Measurements from ENCODE around the gene YKT6.
"Not testable (repeated sequence)": the region's sequence is repeated elsewhere in the genome, so short reads cannot be mapped to it uniquely, and the experiment has no call there.

Gene YKT6

DNA sequence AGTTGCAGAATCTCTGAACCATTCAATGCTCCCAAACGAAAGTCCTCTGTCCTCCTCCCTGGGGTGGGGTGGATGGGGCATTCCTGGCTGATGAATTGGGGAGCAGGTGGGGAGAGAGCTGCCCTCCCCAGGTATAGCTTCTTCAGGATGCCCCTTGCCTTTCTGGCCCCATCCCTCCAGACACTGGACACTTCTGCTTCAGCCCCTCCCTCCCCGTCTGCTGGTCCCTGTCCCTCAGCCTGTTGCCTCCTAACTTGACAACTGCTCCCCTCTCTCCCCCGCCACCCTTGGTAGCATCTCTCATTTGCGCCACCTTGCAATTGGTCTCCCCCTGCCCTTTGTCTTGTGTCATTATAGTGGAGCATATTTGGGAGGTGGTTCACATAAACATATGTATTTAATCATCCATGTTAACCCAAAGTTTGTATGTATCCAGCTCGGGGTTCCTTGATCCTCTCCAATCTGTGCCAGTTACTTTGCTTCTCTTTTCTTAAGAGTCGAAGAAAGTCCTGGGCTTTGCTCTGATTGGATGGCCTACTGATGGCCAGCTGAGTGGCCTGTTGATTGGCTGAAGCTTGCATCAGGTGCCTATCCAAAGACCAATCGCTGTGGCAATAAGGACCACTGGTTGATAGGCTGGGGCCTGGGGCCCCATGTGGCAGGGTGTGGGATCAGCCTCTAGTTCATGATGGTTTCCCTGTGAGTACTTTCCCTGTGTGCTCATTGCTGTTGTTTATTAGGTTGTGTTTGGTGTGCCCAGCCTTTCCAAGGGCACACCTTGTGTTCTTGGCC, 7.6 kb upstream of the YKT6 start:
- no peak for DNase-seq (ENCODE audit: low spot score)

- peak; percentile 14 for DNase-seq (ENCODE audit: low spot score)
Measured at GRCh38 chr7:44194069-44194468, 6.7 kb upstream of the YKT6 start.

DNA sequence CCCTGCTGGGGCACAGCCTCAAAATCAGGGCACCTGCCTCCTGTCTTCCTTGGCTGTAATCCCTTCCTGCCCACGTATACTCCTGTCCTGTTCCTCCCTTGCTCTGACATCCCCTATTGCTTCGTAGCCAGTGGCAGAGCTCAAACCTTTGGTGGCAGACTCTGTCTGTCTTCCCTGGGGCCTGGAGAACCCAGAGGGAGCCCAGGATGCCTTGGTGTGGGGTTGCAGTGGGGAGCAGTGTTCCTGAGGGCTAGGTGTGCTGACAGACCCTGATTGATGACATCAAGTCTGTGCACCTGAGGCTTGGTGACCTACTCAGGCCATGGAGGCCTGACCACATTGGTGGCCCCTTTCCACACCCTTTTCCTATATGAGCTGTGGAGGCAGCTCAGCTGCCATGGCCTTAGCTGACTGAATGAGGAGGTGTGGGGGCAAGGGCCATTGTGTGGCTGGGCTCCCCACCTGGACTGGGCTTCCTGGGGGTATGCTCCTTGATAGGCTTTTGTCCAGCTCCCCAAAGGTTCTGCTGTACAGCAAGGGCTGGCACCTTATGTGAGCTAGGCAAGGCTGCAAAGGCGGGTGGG, 6.1 kb upstream of the YKT6 start:
- DNase-seq (ENCODE audit: low spot score) = no peak

- no peak for DNase-seq (ENCODE audit: low spot score)
Measured at GRCh38 chr7:44195889-44196288, 4.9 kb upstream of the YKT6 start.

DNA sequence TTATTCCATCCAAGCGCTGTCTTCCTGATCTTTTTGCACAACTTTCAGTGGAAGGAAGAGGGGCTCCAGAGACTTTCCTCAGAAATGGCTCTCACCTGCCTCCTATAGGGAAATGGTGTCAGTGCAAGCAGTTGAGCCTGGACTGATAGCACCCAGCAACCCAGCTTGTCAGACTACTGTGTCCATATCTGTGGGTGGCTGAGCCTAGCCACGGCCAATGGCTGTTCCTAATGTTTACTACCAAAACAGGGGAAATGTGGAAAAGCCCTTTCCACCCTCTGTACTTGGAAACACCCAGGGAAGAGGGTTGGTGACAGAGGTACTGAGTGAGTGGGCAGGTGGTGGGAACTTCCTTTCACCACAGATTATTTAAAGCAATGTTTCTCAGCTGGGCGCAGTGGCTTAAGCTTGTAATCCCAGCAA, 4.3 kb upstream of the YKT6 start:
- DNase-seq (ENCODE audit: low spot score) = peak; percentile 12

GRCh38 chr7:44197474-44197873, 3.3 kb upstream of the YKT6 start:
- DNase-seq (ENCODE audit: low spot score) = no peak

- not testable (repeated sequence) for DNase-seq (ENCODE audit: low spot score)
Measured at GRCh38 chr7:44200163-44200562, 615 bp upstream of the YKT6 start.

DNA sequence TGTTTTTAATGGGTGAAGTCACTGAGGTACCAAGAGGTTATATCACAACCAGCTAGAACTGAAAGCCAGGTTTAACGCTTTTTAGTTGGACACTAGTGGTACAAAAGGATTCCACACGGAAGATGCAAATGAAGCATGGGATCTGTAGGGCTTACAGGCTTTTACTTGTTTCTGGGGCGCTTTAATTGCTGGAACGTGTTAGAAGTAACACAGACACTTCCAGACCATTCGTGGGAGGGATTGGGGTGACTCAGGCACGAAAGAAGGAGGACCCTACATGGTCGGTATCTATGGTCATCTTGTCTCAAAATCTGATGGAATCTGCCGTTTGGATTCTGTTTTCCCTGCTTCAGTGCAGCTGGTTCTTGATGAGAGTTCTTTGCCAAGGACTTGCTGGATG, 1.0 kb downstream of the YKT6 start:
- no peak for DNase-seq (ENCODE audit: low spot score)

DNA sequence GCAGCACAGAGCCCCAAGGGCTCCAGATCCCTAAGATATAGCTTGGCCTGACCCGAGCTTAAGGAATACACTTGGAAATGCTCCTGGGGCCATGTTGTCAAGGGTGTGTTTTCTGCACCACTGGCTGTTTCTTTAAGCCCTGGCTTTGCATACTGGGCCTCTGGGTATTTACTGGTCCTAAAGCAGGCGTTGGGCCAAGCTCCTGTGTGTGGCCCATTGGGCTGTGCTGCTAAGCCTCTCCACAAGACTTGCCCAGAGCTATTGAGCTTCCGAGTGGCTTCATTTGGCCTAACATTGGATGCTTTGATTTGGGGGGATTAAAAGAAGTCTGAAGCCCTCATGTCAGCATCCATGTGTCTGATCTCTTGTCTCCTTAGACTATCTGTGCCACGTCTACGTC, 5.2 kb downstream of the YKT6 start:
- DNase-seq (ENCODE audit: low spot score) = no peak

GRCh38 chr7:44208085-44208484, 7.3 kb downstream of the YKT6 start:
- DNase-seq (ENCODE audit: low spot score) = no peak

DNA sequence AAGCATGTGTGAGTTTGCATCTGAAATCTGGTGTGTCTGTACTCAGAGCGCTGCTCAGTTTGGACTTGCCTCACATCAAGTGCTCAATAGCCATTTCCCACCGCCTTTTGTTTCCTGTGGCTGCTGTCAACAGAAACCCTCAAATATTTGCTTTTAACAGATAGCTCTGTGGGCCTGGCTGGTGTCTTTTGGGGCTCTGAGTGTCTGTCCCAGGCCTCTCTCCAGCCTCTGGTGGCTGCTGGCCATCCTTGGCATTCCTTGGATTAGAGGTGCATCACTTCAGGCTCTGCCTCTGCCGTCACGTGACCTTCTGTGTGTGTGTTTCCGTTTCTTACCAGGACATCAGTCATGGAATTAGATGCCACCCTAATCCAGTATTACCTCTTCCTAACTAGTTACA, 9.3 kb downstream of the YKT6 start:
- no peak for DNase-seq (ENCODE audit: low spot score)

GRCh38 chr7:44211126-44211675, 10.4 kb downstream of the YKT6 start:
- DNase-seq (ENCODE audit: low spot score) = no peak

DNA sequence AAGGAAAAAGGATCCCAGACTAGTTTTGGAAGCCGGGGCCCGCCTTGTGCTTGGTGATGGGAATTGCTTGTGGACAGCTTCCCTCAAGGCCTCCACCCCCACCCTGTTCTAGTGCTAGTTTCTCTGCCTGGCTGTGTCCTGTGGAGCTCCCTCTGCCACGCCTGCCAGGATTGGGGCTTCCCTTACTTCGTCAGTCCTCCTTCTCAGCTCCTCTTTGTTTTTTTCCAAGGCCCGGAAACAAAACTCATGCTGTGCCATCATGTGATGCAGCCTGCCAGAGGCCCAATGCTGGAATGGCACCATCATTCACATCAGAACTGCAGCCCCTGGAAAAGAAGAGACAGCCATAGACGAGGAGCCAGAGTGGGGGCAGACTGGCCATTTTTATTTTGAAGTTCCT, 11.2 kb downstream of the YKT6 start:
- no peak for DNase-seq (ENCODE audit: low spot score)

DNA sequence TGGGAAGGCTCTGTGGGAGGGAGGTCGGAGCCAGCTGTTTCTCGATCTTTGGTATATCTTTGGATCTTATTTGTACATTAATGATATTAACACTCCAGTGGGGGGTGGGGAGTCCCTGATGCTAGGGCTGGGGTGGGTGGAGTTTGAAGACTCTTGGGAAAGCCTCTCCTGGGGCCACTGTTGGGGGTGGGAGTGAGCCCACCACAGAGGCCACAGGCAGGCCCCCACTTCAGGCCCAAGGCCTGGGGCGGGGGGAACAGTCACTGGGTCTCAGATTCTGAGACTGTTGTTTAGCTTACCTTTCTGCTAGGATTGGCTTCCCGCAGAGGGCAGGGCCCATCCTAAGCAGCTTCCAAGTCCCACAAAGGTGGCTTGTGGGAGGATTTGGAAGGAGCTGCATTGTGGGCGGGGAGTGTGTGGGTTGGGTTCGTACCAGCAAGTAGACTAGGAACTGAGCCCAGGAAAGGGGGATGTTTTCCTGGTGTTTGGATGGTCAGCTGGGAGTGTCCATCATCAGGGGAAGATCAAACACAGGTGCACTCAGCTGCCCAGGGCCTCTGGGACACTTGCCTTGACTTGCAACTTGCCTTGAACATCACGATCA, 11.9 kb downstream of the YKT6 start:
- no peak for DNase-seq (ENCODE audit: low spot score)

DNA sequence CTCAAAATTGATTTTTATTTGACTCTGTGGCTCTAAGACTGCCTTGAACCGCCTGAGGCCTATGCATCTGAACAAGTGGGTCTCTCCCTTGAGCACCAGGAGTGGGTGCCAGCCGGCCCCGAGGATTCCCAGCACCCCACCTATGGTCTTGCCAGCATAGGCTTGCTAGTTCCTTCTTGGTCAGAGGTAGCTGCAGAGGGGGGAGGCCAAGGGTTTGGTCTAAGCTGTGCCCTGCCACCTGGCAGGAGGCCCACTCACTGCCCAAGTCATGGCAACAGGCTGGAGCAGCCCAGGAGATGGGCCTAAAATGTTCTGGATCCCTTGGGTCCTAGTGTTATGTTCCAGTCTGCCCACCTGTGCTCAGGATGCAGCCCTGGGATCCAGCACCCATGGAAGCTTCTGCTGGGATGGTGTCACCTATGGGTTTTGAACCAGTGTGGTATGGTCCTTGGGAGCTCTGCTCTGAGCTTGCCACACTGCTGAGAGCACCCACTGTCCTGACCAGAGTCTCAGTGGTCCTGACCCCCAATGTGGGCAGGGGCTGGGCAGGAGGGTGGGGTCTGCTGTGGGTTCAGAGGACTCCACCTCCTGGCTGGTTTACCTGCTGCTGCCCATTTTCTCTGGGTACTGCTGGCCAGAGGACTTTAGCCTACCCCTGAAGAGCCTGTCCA, 12.6 kb downstream of the YKT6 start:
- DNase-seq (ENCODE audit: low spot score) = no peak

DNA sequence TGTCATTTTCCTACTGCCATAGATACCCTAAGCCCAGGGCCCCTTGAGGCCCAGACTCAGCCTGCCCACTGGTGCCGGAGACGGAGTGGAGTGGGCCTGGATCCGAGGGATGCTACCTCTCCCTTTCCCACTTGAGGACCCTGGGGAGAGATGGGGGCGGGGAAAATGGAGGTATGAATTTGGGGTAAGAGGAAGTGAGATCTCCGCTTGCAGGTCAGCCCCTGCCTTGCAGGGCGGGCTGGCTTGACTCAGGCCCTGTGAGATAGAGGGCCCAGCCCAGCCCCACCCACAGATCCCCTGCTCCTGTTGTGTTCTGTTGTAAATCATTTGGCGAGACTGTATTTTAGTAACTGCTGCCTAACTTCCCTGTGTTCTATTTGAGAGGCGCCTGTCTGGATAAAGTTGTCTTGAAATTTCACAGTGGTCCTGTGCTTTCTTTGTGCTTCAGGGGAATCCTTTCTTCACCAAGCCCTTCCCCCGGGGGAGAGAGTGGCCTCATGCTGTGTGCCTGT, 13.2 kb downstream of the YKT6 start:
- DNase-seq (ENCODE audit: low spot score) = no peak

DNA sequence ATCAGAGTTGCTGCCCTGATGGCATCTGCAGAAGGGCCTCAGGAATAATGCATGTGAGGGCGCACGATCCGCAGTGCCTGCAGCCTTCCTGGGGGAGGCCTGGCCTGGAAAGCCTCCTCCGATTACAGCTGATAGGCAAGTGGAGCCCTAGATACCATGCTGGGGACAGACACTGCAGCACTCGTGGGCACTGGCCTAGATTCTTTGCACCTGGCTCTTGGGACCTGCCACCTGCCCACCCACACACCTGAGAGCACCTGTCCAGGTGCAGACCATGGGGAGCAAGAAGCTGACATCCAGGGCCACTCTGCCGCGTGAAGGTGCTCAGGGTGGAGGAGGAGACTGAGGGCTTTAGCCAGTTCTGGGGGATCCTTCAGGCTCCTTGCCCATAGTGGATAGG, 14.8 kb downstream of the YKT6 start:
- DNase-seq (ENCODE audit: low spot score) = no peak

GRCh38 chr7:44216019-44216418, 15.2 kb downstream of the YKT6 start:
- no peak for DNase-seq (ENCODE audit: low spot score)

GRCh38 chr7:44216521-44217222, 15.9 kb downstream of the YKT6 start:
- DNase-seq (ENCODE audit: low spot score) = no peak

GRCh38 chr7:44217223-44217714, 16.5 kb downstream of the YKT6 start:
- DNase-seq (ENCODE audit: low spot score) = no peak

GRCh38 chr7:44217852-44218402, 17.1 kb downstream of the YKT6 start:
- DNase-seq (ENCODE audit: low spot score) = no peak
